Right lobe of liver (tissue), 4 donors: ENCODE results near the gene MTAP.

Source experiments
- CTCF ChIP-seq, 4 donors: fragments of 200-600 bp in 3 of 4; fragments of 450-650 bp in 1 of 4; IDR thresholded peaks; one replicate each; pipeline versions ENCODE4 v1.5.1 to v1.8.0; 2016 to 2022; ENCODE audit warnings: antibody characterized with exemption in 4 of 4, mild to moderate bottlenecking in 2 of 4
- POLR2A ChIP-seq: fragments of 450-650 bp; IDR thresholded peaks from one replicate; pipeline ENCODE4 v1.6.1; 2017; ENCODE audit warnings: antibody characterized with exemption, mild to moderate bottlenecking
- donor health status: DM: no; HTN: no; CAD: no.
- donor health status: DM: no; HTN: no; CAD: no.
- donor health status: DM: no; HTN: yes; CAD: no.

DNA sequence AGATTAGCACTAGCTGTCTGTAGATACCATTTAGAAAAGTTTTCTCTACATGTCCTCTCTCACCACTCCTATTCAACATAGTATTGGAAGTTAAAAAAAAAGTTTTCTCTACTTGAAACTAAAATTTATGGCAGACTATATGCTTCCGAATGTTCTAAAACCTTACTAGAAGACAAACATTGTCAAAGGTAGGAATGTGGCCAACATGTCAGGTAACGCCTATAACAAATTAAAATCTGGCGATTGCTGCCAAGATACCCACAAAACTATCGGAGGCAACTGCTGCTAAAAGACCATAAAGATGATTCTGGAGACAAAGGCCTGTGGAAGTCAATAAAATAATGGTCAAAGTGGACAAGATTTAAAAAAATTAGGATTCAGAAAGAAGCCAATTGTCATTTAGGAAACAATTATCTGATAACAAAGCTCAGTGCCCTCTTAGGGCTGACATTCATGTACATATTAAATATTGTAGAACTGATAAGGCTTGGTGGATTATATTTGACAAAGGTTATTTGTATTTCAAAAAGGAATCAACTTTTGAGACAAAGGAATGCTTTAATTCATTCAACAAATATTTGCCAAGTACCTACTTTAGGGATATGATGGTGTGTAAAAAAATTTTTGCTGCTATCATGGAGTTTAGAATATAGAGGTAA, 139.0 kb downstream of the MTAP start:
- no peak for TF ChIP-seq POLR2A
- TF ChIP-seq CTCF (IDR thresholded peaks at IDR 0.05): no peak
